ENCODE measurements around the gene S100A10. TPM values are rescaled to one million over a fixed set of nuclear protein-coding genes. Genes with fewer than 3 reads are reported as not detected.

The S100A10 gene
- total RNA-seq, 1 donor from 2014 or later, result 1,257 TPM

GRCh38 chr1:151977662-151978230, 15.9 kb downstream of the S100A10 start:
- Mint-ChIP-seq H3K36me3 (ENCODE audit: low read depth, unreplicated experiment) (peaks cover 12% of the 10 kb centered on the region), H3K27ac (ENCODE audit: unreplicated experiment) (peak overlapping the region; percentile 28), H3K4me1 (ENCODE audit: low read depth, unreplicated experiment) (peaks cover 60% of the 10 kb centered on the region), H3K4me3 (ENCODE audit: unreplicated experiment) (peak overlapping the region; percentile 3), H3K27me3 (ENCODE audit: low read depth, unreplicated experiment) (no peaks in the 10 kb centered on the region), H3K9me3 (ENCODE audit: unreplicated experiment) (no peaks in the 10 kb centered on the region)
- no peak overlapping the region for H3K9ac ChIP-seq (ENCODE audit: low read length)
- H3K4me2 ChIP-seq (ENCODE audit: low read length), result no peak overlapping the region
- H3K4me1 ChIP-seq (ENCODE audit: insufficient read depth, low read length), result peaks cover 28% of the 10 kb centered on the region
- TF ChIP-seq CTCF (IDR thresholded peaks at IDR 0.05; ENCODE audit: insufficient read depth, low read depth, low read length), result no peak
- TF ChIP-seq EZH2 (IDR thresholded peaks at IDR 0.05; ENCODE audit: insufficient read depth, low read length), result no peak
- DNase-seq (ENCODE audit: low read depth) (no peak), FAIRE-seq (no peak)
- H3K4me3 ChIP-seq (ENCODE audit: insufficient read depth, low read depth, low read length), result no peak overlapping the region
- H3K9me3 ChIP-seq (ENCODE audit: insufficient read depth, low read depth, low read length), result no peaks in the 10 kb centered on the region
- H3K36me3 ChIP-seq (ENCODE audit: insufficient read depth, low read length), result peaks cover 7% of the 10 kb centered on the region
- no peaks in the 10 kb centered on the region for H3K79me2 ChIP-seq (ENCODE audit: insufficient read depth, low read length)
- H3K27ac ChIP-seq (ENCODE audit: low read depth, low read length), result no peak overlapping the region
- H2AFZ ChIP-seq (ENCODE audit: low read depth, low read length), result no peak overlapping the region
- H3K27me3 ChIP-seq (ENCODE audit: insufficient read depth, low read length), result no peaks in the 10 kb centered on the region
- H4K20me1 ChIP-seq (ENCODE audit: insufficient read depth, low read length), result peaks cover 15% of the 10 kb centered on the region

- Histone ChIP-seq H2AFZ (ENCODE audit: low read depth, low read length) (no peak overlapping the region), H3K4me3 (ENCODE audit: insufficient read depth, low read depth, low read length) (no peak overlapping the region), H3K4me2 (ENCODE audit: low read length) (peak overlapping the region; percentile 13), H3K4me1 (ENCODE audit: insufficient read depth, low read length) (peaks cover 32% of the 10 kb centered on the region), H3K27me3 (ENCODE audit: insufficient read depth, low read length) (no peaks in the 10 kb centered on the region), H3K27ac (ENCODE audit: low read depth, low read length) (no peak overlapping the region), H3K9me3 (ENCODE audit: insufficient read depth, low read depth, low read length) (no peaks in the 10 kb centered on the region), H4K20me1 (ENCODE audit: insufficient read depth, low read length) (peaks cover 9% of the 10 kb centered on the region), H3K36me3 (ENCODE audit: insufficient read depth, low read length) (no peaks in the 10 kb centered on the region), H3K79me2 (ENCODE audit: insufficient read depth, low read length) (no peaks in the 10 kb centered on the region), H3K9ac (ENCODE audit: low read length) (no peak overlapping the region)
- Mint-ChIP-seq H3K36me3 (ENCODE audit: low read depth, unreplicated experiment) (peaks cover 12% of the 10 kb centered on the region), H3K9me3 (ENCODE audit: unreplicated experiment) (no peaks in the 10 kb centered on the region), H3K27me3 (ENCODE audit: low read depth, unreplicated experiment) (no peaks in the 10 kb centered on the region), H3K4me3 (ENCODE audit: unreplicated experiment) (no peak overlapping the region), H3K4me1 (ENCODE audit: low read depth, unreplicated experiment) (peaks cover 61% of the 10 kb centered on the region), H3K27ac (ENCODE audit: unreplicated experiment) (peak overlapping the region; percentile 29)
- no peak for FAIRE-seq
- TF ChIP-seq EZH2 (IDR thresholded peaks at IDR 0.05; ENCODE audit: insufficient read depth, low read length) (no peak), CTCF (IDR thresholded peaks at IDR 0.05; ENCODE audit: insufficient read depth, low read depth, low read length) (no peak)
- DNase-seq (ENCODE audit: low read depth), result peak; percentile 70
These were observed 16.8 kb downstream of the S100A10 start for GRCh38 chr1:151976858-151977257.

GRCh38 chr1:151976015-151976343, 17.7 kb downstream of the S100A10 start:
- peaks cover 60% of the 10 kb centered on the region for H3K4me1 Mint-ChIP-seq (ENCODE audit: low read depth, unreplicated experiment)
- Histone ChIP-seq H3K4me1 (ENCODE audit: insufficient read depth, low read length) (peaks cover 28% of the 10 kb centered on the region), H3K9me3 (ENCODE audit: insufficient read depth, low read depth, low read length) (no peaks in the 10 kb centered on the region), H2AFZ (ENCODE audit: low read depth, low read length) (no peak overlapping the region), H4K20me1 (ENCODE audit: insufficient read depth, low read length) (peaks cover 5% of the 10 kb centered on the region), H3K79me2 (ENCODE audit: insufficient read depth, low read length) (no peaks in the 10 kb centered on the region), H3K4me2 (ENCODE audit: low read length) (no peak overlapping the region), H3K27ac (ENCODE audit: low read depth, low read length) (no peak overlapping the region), H3K4me3 (ENCODE audit: insufficient read depth, low read depth, low read length) (no peak overlapping the region), H3K9ac (ENCODE audit: low read length) (no peak overlapping the region), H3K27me3 (ENCODE audit: insufficient read depth, low read length) (no peaks in the 10 kb centered on the region), H3K36me3 (ENCODE audit: insufficient read depth, low read length) (no peaks in the 10 kb centered on the region)
- no peak overlapping the region for H3K4me3 Mint-ChIP-seq (ENCODE audit: unreplicated experiment)
- H3K36me3 Mint-ChIP-seq (ENCODE audit: low read depth, unreplicated experiment), result peaks cover 9% of the 10 kb centered on the region
- H3K27ac Mint-ChIP-seq (ENCODE audit: unreplicated experiment), result no peak overlapping the region
- FAIRE-seq (no peak), DNase-seq (ENCODE audit: low read depth) (no peak)
- no peaks in the 10 kb centered on the region for H3K9me3 Mint-ChIP-seq (ENCODE audit: unreplicated experiment)
- H3K27me3 Mint-ChIP-seq (ENCODE audit: low read depth, unreplicated experiment), result no peaks in the 10 kb centered on the region
- TF ChIP-seq EZH2 (IDR thresholded peaks at IDR 0.05; ENCODE audit: insufficient read depth, low read length) (no peak), CTCF (IDR thresholded peaks at IDR 0.05; ENCODE audit: insufficient read depth, low read depth, low read length) (no peak)

All from astrocyte (in vitro differentiated cells and primary cell).